Thyroid gland (tissue), 4 donors: ENCODE results near the gene SSX4.
"Not testable (repeated sequence)": the region's sequence is repeated elsewhere in the genome, so short reads cannot be mapped to it uniquely, and the experiment has no call there.

Source experiments
- CTCF ChIP-seq, 6 experiments: fragments of 200-600 bp in 3 of 6; fragments of 450-650 bp in 3 of 6; sonication (generic) in 3 of 6; IDR thresholded peaks; one replicate each; pipeline ENCODE4 v1.5.1; 2016 to 2019; ENCODE audit warnings: antibody characterized with exemption in 6 of 6, mild to moderate bottlenecking in 2 of 6, inconsistent platforms in 1 of 6, moderate library complexity in 1 of 6
- POLR2A ChIP-seq, 2 donors: fragments of 450-650 bp; IDR thresholded peaks; one replicate each; pipeline ENCODE4 v1.6.1; 2017; ENCODE audit warnings: antibody characterized with exemption in 2 of 2, mild to moderate bottlenecking in 2 of 2, moderate library complexity in 1 of 2

DNA sequence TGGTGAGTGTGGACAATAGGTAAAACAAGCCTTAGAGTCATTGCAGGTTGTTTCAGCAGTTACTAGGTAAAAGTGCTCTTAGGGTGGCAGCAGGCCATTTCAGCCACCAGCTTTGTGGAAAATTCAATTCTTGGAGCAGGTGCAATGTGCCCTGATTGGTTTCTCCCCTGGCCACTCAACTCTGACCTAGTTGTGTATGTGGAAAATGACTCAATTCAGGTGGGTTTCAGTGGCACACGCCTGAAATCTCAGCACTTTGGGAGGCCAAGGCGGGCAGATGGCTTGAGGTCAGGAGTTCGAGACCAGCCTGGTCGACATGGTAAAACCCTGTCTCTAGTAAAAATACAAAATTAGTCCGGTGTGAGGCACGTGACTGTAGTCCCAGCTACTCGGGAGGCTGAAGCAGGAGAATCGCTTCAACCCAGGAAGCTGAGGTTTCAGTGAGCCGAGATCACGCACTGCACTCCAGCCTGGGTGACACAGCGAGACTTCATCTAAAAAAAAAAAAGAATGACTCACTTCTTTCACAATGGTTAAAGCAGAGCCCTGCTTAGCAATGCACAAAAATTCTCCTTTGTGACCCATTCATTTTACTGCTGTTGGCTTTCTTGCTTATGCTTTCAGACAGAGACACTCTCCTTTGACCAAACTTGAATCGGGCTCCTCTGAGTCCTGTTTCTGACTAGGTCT is 43.8 kb downstream of the SSX4 start:
- TF ChIP-seq CTCF, POLR2A (IDR thresholded peaks at IDR 0.05): not testable (repeated sequence)
